Panc1 (cell line): ENCODE results near the gene LCT. TPM values are rescaled to one million over a fixed set of nuclear protein-coding genes. Genes with fewer than 3 reads are reported as not detected.

ENCODE experiments used
- ATAC-seq: fragments of 200-7000 bp; cut with Tn5 transposase; 2 replicates; pipeline ENCODE4 v1.9.1; 2020; ENCODE audit warnings: mild to moderate bottlenecking, moderate library complexity
- BruUV-seq: library from RNA; stranded (reverse); fragments of 400-500 nt; replicated peaks from 2 replicates; lab custom pipeline; 2021; lab: Mats Ljungman, UMichigan
- CTCF ChIA-PET: fragments of 300-600 bp; sonication (Branson Sonifier 250); formaldehyde crosslinking; loops from one replicate; lab custom pipeline; 2022; ENCODE audit warnings: antibody characterized with exemption; lab: Charles Lee
- POLR2A ChIA-PET: fragments of 300-600 bp; sonication (Branson Sonifier 250); formaldehyde crosslinking; loops from one replicate; lab custom pipeline; 2022; ENCODE audit warnings: antibody characterized with exemption; lab: Charles Lee
- DNase-seq: peaks from one replicate; pipeline ENCODE4 v3.0.0-alpha.2; 2010; ENCODE audit warnings: low read depth, low spot score
- H3K27ac ChIP-seq: 2 replicates; pipeline ENCODE4 v1.5.1; 2011; ENCODE audit warnings: mild to moderate bottlenecking, low read length, inconsistent platforms
- H3K27me3 ChIP-seq: fragments of 200-500 bp; sonication (Bioruptor generic); 2 replicates; pipeline ENCODE4 v1.6.0; 2014; ENCODE audit warnings: low read length, inconsistent platforms; ENCODE audit not compliant: control insufficient read depth, insufficient read depth
- H3K36me3 ChIP-seq: fragments of 200-500 bp; sonication (Bioruptor generic); 2 replicates; pipeline ENCODE4 v1.5.1; 2014; ENCODE audit warnings: inconsistent platforms, mild to moderate bottlenecking, low read length, moderate library complexity; ENCODE audit not compliant: control insufficient read depth, insufficient read depth
- H3K4me1 ChIP-seq: 2 replicates; pipeline ENCODE4 v1.5.1; 2011; ENCODE audit warnings: inconsistent platforms, mild to moderate bottlenecking, low read length, moderate library complexity; ENCODE audit not compliant: control insufficient read depth, insufficient read depth
- H3K4me3 ChIP-seq, 2 experiments: 2 replicates each; pipeline ENCODE4 v1.5.1; 2011 to 2012; ENCODE audit warnings: low read depth in 2 of 2, low read length in 2 of 2, mild to moderate bottlenecking in 2 of 2, inconsistent platforms in 1 of 2, moderate library complexity in 1 of 2
- H3K9me3 ChIP-seq: fragments of 200-500 bp; sonication (Bioruptor generic); 2 replicates; pipeline ENCODE4 v1.5.1; 2014; ENCODE audit warnings: low read depth, mild to moderate bottlenecking, inconsistent platforms, low read length, moderate library complexity; ENCODE audit not compliant: control insufficient read depth, insufficient read depth
- CTCF ChIP-seq: fragments of 450-650 bp; IDR thresholded peaks from 2 replicates; pipeline ENCODE4 v1.5.1; 2017; ENCODE audit warnings: mild to moderate bottlenecking
- POLR2AphosphoS5 ChIP-seq: IDR thresholded peaks from 2 replicates; pipeline ENCODE4 v1.6.1; 2012; ENCODE audit warnings: mild to moderate bottlenecking, low read depth, low read length, moderate library complexity
- REST ChIP-seq, 2 experiments: IDR thresholded peaks; 2 replicates each; pipeline ENCODE4 v1.6.1; 2011 to 2012; ENCODE audit warnings: low read depth in 2 of 2, control low read depth in 1 of 2, low read length in 1 of 2, mild to moderate bottlenecking in 1 of 2, moderate library complexity in 1 of 2; ENCODE audit not compliant: insufficient read depth in 1 of 2
- SIN3A ChIP-seq: IDR thresholded peaks from 2 replicates; pipeline ENCODE4 v1.6.1; 2012; ENCODE audit warnings: low read depth, mild to moderate bottlenecking, low read length, moderate library complexity, borderline replicate concordance; ENCODE audit not compliant: insufficient read depth
- TCF7L2 ChIP-seq: IDR thresholded peaks from 2 replicates; pipeline ENCODE4 v1.6.1; 2011; ENCODE audit warnings: mild to moderate bottlenecking, low read depth, low read length, inconsistent platforms
- in situ Hi-C: cut with HindIII; loops from 2 replicates; pipeline ENCODE4 v1.10.0; 2016; ENCODE audit warnings: low sequenced_read_pairs, low pct_unique_long_range_greater_than_20kb
- intact Hi-C: fragments of 100-400 bp; cut with micrococcal nuclease; formaldehyde crosslinking; loops from one replicate; pipeline ENCODE4 v1.10.0; 2022; ENCODE audit not compliant: unreplicated experiment
- total RNA-seq: library from RNA; stranded (reverse); gene quantifications from one replicate; pipeline ENCODE4 v1.2.1, GENCODE V29; 2021; ENCODE audit not compliant: unreplicated experiment

Gene LCT
- total RNA-seq, 1 experiment from 2014 or later, result not detected

GRCh38 chr2:135775420-135775819 lies 61.6 kb downstream of the LCT start:
- no peak for ATAC-seq
- no peaks in the 10 kb centered on the region for H3K27me3 ChIP-seq
- POLR2A ChIA-PET, result no interaction called here
- H3K9me3 ChIP-seq, result no peaks in the 10 kb centered on the region
- no peaks in the 10 kb centered on the region for H3K4me1 ChIP-seq
- peaks cover 52% of the 10 kb centered on the region for H3K36me3 ChIP-seq
- in situ Hi-C loops (no loop called here), intact Hi-C loops (no loop called here)
- TF ChIP-seq CTCF, result no peak
- no peak for TF ChIP-seq POLR2AphosphoS5
- TF ChIP-seq REST (IDR thresholded peaks at IDR 0.05; ENCODE audit: insufficient read depth in 1 of 2, low read depth in 2 of 2, low read length in 1 of 2), result no peak
- no peak for TF ChIP-seq TCF7L2
- no peak for TF ChIP-seq SIN3A
- no peak overlapping the region for H3K4me3 ChIP-seq
- no TSS peak for BruUV-seq
- DNase-seq, result no peak
- H3K27ac ChIP-seq, result no peak overlapping the region
- CTCF ChIA-PET, result no interaction called here

GRCh38 chr2:135773917-135774316 lies 63.1 kb downstream of the LCT start:
- H3K27ac ChIP-seq, result no peak overlapping the region
- in situ Hi-C loops, result no loop called here
- peaks cover 43% of the 10 kb centered on the region for H3K36me3 ChIP-seq
- no peak for ATAC-seq
- no peak for TF ChIP-seq SIN3A
- no peak for TF ChIP-seq REST (IDR thresholded peaks at IDR 0.05; ENCODE audit: insufficient read depth in 1 of 2, low read depth in 2 of 2, low read length in 1 of 2)
- TF ChIP-seq TCF7L2, result no peak
- TF ChIP-seq POLR2AphosphoS5, result no peak
- TF ChIP-seq CTCF, result no peak
- no peaks in the 10 kb centered on the region for H3K9me3 ChIP-seq
- H3K4me3 ChIP-seq, result no peak overlapping the region
- DNase-seq, result no peak
- no peaks in the 10 kb centered on the region for H3K27me3 ChIP-seq
- CTCF ChIA-PET, result no interaction called here
- H3K4me1 ChIP-seq, result no peaks in the 10 kb centered on the region
- no TSS peak for BruUV-seq
- intact Hi-C loops, result no loop called here
- POLR2A ChIA-PET, result no interaction called here
